ENCODE results near the gene TMEM150B. TPM values are rescaled to one million over a fixed set of nuclear protein-coding genes. Genes with fewer than 3 reads are reported as not detected.

Gene TMEM150B
- total RNA-seq, 2 donors from 2014 or later, result 0.73 to 0.95 TPM

- H3K36me3 Mint-ChIP-seq (ENCODE audit: low read depth), result peaks cover 36% of the 10 kb centered on the region
- no peaks in the 10 kb centered on the region for H3K27me3 ChIP-seq (ENCODE audit: control insufficient read depth, insufficient read depth, low read length, poor library complexity, severe bottlenecking)
- no peak overlapping the region for H3K4me3 Mint-ChIP-seq
- no peaks in the 10 kb centered on the region for H3K9me3 ChIP-seq (ENCODE audit: control insufficient read depth, low read length)
- no peaks in the 10 kb centered on the region for H3K9me3 Mint-ChIP-seq
- WGBS, 2 experiments (ENCODE audit: insufficient coverage in 1 of 2, insufficient read length in 1 of 2), result 86 to 88% methylated on average over 7 to 9 of the region's 9 CpGs
- H3K36me3 ChIP-seq (ENCODE audit: control insufficient read depth, insufficient read depth, low read length), result peaks cover 37% of the 10 kb centered on the region
- no peak overlapping the region for H3K27ac Mint-ChIP-seq
- H3K27me3 Mint-ChIP-seq (ENCODE audit: insufficient read depth), result no peaks in the 10 kb centered on the region
- no peak overlapping the region for H3K27ac ChIP-seq (ENCODE audit: low read depth, low read length)
- no peak for DNase-seq
- no peak overlapping the region for H3K4me3 ChIP-seq (ENCODE audit: low read length)
- TF ChIP-seq, protein P1, sequence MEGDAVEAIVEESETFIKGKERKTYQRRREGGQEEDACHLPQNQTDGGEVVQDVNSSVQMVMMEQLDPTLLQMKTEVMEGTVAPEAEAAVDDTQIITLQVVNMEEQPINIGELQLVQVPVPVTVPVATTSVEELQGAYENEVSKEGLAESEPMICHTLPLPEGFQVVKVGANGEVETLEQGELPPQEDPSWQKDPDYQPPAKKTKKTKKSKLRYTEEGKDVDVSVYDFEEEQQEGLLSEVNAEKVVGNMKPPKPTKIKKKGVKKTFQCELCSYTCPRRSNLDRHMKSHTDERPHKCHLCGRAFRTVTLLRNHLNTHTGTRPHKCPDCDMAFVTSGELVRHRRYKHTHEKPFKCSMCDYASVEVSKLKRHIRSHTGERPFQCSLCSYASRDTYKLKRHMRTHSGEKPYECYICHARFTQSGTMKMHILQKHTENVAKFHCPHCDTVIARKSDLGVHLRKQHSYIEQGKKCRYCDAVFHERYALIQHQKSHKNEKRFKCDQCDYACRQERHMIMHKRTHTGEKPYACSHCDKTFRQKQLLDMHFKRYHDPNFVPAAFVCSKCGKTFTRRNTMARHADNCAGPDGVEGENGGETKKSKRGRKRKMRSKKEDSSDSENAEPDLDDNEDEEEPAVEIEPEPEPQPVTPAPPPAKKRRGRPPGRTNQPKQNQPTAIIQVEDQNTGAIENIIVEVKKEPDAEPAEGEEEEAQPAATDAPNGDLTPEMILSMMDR (conservative IDR thresholded peaks at IDR 0.05), result no peak
- H3K9ac ChIP-seq (ENCODE audit: extremely low read depth, low read length, poor library complexity, severe bottlenecking), result no peak overlapping the region
- H3K4me1 Mint-ChIP-seq, result peaks cover 3% of the 10 kb centered on the region
- peaks cover 3% of the 10 kb centered on the region for H3K4me1 ChIP-seq (ENCODE audit: control insufficient read depth, insufficient read depth, low read length)
These were observed 13.7 kb downstream of the TMEM150B start for GRCh38 chr19:55311397-55311796.

DNA sequence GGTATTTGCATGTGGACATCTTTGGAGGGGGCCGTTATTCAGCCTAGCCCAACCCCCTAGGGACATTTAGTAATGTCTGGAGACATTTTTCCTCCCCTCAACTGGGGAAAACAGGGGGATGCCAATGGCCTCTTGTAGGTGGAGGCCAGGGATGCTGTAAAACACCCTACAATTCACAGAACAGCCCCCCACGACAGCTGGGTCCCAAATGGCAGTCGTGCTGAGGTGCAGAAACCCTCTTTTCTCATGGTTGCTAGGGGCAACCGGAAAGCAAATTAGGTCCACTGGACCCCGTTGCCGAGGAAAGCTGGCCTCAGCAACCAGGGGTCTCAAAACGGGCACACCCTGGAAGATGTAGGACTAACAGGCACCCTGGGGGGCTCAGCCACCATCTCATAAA, 14.6 kb downstream of the TMEM150B start:
- Mint-ChIP-seq H3K27ac (no peak overlapping the region), H3K9me3 (no peaks in the 10 kb centered on the region), H3K4me3 (no peak overlapping the region), H3K27me3 (ENCODE audit: insufficient read depth) (no peaks in the 10 kb centered on the region), H3K4me1 (peaks cover 3% of the 10 kb centered on the region), H3K36me3 (ENCODE audit: low read depth) (peaks cover 45% of the 10 kb centered on the region)
- H3K27me3 ChIP-seq (ENCODE audit: control insufficient read depth, insufficient read depth, low read length, poor library complexity, severe bottlenecking), result no peaks in the 10 kb centered on the region
- no peak overlapping the region for H3K9ac ChIP-seq (ENCODE audit: extremely low read depth, low read length, poor library complexity, severe bottlenecking)
- TF ChIP-seq, protein P1 (conservative IDR thresholded peaks at IDR 0.05), result no peak
- H3K4me3 ChIP-seq (ENCODE audit: low read length), result no peak overlapping the region
- no peak overlapping the region for H3K27ac ChIP-seq (ENCODE audit: low read depth, low read length)
- WGBS, 2 experiments (ENCODE audit: insufficient coverage in 1 of 2, insufficient read length in 1 of 2), result 89 to 92% methylated on average over 6 to 7 of the region's 7 CpGs
- DNase-seq, result no peak
- H3K4me1 ChIP-seq (ENCODE audit: control insufficient read depth, insufficient read depth, low read length), result peaks cover 3% of the 10 kb centered on the region
- H3K36me3 ChIP-seq (ENCODE audit: control insufficient read depth, insufficient read depth, low read length), result peaks cover 46% of the 10 kb centered on the region
- H3K9me3 ChIP-seq (ENCODE audit: control insufficient read depth, low read length), result no peaks in the 10 kb centered on the region

DNA sequence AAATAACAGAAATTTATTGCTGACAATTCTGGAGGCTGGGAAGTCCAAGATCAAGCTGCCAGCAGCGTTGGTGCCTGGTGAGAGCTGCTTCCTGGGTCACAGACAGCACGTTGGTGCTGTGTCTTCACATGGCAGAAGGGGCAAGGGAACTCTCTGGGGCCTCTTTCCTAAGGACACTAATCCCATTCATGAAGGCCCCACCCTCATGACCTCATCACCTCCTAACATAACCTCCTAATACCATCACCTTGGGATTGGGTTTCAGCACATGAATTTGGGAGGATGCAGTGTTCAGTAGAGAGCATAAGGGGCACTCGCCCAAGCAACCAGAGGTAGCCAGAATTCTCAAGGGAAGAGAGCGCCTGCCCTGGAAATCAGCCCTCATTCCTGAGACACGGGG, 15.7 kb downstream of the TMEM150B start:
- H3K36me3 Mint-ChIP-seq (ENCODE audit: low read depth), result peaks cover 52% of the 10 kb centered on the region
- TF ChIP-seq, protein P1 (conservative IDR thresholded peaks at IDR 0.05), result no peak

More for the DNA sequence above, 15.7 kb downstream of the TMEM150B start:
- no peak overlapping the region for H3K4me3 ChIP-seq (ENCODE audit: low read length)
- peaks cover 2% of the 10 kb centered on the region for H3K4me1 ChIP-seq (ENCODE audit: control insufficient read depth, insufficient read depth, low read length)
- H3K9me3 ChIP-seq (ENCODE audit: control insufficient read depth, low read length), result no peaks in the 10 kb centered on the region
- 89 to 95% methylated on average over 3 to 5 of the region's 5 CpGs for WGBS, 2 experiments (ENCODE audit: insufficient coverage in 1 of 2, insufficient read length in 1 of 2)
- H3K27ac Mint-ChIP-seq, result no peak overlapping the region
- H3K27me3 Mint-ChIP-seq (ENCODE audit: insufficient read depth), result no peaks in the 10 kb centered on the region
- peaks cover 3% of the 10 kb centered on the region for H3K4me1 Mint-ChIP-seq
- no peaks in the 10 kb centered on the region for H3K27me3 ChIP-seq (ENCODE audit: control insufficient read depth, insufficient read depth, low read length, poor library complexity, severe bottlenecking)
- DNase-seq, result no peak
- no peaks in the 10 kb centered on the region for H3K9me3 Mint-ChIP-seq
- peaks cover 56% of the 10 kb centered on the region for H3K36me3 ChIP-seq (ENCODE audit: control insufficient read depth, insufficient read depth, low read length)
- H3K9ac ChIP-seq (ENCODE audit: extremely low read depth, low read length, poor library complexity, severe bottlenecking), result no peak overlapping the region
- H3K4me3 Mint-ChIP-seq, result no peak overlapping the region
- H3K27ac ChIP-seq (ENCODE audit: low read depth, low read length), result no peak overlapping the region
